Measurements from ENCODE around the gene SCFD1.

SCFD1 gene

GRCh38 chr14:30754778-30755177 is 132.7 kb downstream of the SCFD1 start:
- DNase-seq (ENCODE audit: low read depth), result no peak
- no peak overlapping the region for H3K4me3 ChIP-seq (ENCODE audit: low read depth, low read length)
- no peak for TF ChIP-seq CTCF (IDR thresholded peaks at IDR 0.05; ENCODE audit: insufficient read depth, low read depth, low read length, missing control alignments)

GRCh38 chr14:30756594-30756993 is 134.5 kb downstream of the SCFD1 start:
- H3K4me3 ChIP-seq (ENCODE audit: low read depth, low read length), result no peak overlapping the region
- TF ChIP-seq CTCF (IDR thresholded peaks at IDR 0.05; ENCODE audit: insufficient read depth, low read depth, low read length, missing control alignments), result no peak
- DNase-seq (ENCODE audit: low read depth), result no peak

GRCh38 chr14:30757082-30757481 is 135.0 kb downstream of the SCFD1 start:
- H3K4me3 ChIP-seq (ENCODE audit: low read depth, low read length), result no peak overlapping the region
- no peak for DNase-seq (ENCODE audit: low read depth)
- TF ChIP-seq CTCF (IDR thresholded peaks at IDR 0.05; ENCODE audit: insufficient read depth, low read depth, low read length, missing control alignments), result no peak

- no peak for DNase-seq (ENCODE audit: low read depth)
- TF ChIP-seq CTCF (IDR thresholded peaks at IDR 0.05; ENCODE audit: insufficient read depth, low read depth, low read length, missing control alignments), result no peak
- no peak overlapping the region for H3K4me3 ChIP-seq (ENCODE audit: low read depth, low read length)
These were observed 137.3 kb downstream of the SCFD1 start for GRCh38 chr14:30759172-30760125.

- no peak for DNase-seq (ENCODE audit: low read depth)
- H3K4me3 ChIP-seq (ENCODE audit: low read depth, low read length), result no peak overlapping the region
- TF ChIP-seq CTCF (IDR thresholded peaks at IDR 0.05; ENCODE audit: insufficient read depth, low read depth, low read length, missing control alignments), result no peak
These were observed 141.8 kb downstream of the SCFD1 start for GRCh38 chr14:30763891-30764290.

- DNase-seq (ENCODE audit: low read depth), result no peak
- H3K4me3 ChIP-seq (ENCODE audit: low read depth, low read length), result no peak overlapping the region
- no peak for TF ChIP-seq CTCF (IDR thresholded peaks at IDR 0.05; ENCODE audit: insufficient read depth, low read depth, low read length, missing control alignments)
These were observed 145.5 kb downstream of the SCFD1 start for GRCh38 chr14:30767624-30768023.

Measured in GM12865 (cell line).